Activated CD8-positive, alpha-beta memory T cell treated with anti-CD3 and anti-CD28 coated beads for 1 hour (primary cell): Measurements from ENCODE around the gene CCDC54.
"Not testable (repeated sequence)": the region's sequence is repeated elsewhere in the genome, so short reads cannot be mapped to it uniquely, and the experiment has no call there.

Experiments
- DNase-seq, 2 donors: peaks; one replicate each; pipeline ENCODE4 v3.0.0-alpha.2; 2020; ENCODE audit warnings: low read depth in 1 of 2; ENCODE audit errors: extremely low read depth in 1 of 2

Gene CCDC54

GRCh38 chr3:107377151-107377550 lies at the start of gene CCDC54:
TSS of gene CCDC54 (plus strand) at chr3:107377439. CDS start at chr3:107377588, 149 bp downstream.
- DNase-seq = no peak

DNA sequence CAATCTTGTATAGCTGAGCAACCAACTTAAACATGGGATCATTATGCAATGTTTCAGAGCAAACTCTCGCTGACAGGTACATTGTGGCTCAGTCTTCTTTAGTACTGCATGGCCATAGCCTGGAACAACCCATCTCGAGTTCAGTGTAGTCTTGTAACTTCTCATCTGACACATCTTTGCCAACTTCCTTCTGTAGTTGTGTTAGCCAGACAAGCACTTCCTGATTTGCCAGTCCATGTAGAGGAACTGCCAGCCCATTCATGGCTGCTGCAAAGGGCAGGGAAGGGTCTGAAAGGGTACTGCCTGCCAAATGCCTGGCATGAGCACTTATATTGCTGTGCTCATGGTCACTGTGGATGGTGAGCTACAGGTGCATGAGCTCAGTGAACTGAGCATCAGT lies 49.2 kb upstream of the CCDC54 start:
- DNase-seq = no peak

DNA sequence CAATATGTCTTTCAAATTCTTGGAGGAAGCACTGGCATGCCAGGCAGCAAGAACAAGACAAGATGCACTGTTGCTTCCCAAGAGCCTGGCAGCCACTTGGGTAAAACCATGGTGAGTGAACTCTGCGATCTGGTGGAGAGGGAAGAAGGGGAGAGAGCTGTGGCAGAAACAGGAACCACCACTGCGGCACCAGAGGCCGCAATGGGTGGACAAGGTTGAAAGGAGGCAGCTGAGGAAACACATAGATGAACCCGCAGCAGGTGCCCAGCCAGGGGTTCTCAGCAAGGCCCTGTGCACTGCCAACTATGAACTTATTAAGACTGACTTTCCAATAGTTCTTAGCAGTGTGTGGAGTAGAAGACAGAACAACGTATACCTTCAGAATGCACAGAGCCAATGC lies 48.2 kb upstream of the CCDC54 start:
- no peak for DNase-seq

GRCh38 chr3:107339690-107340089 lies 37.5 kb upstream of the CCDC54 start:
- not testable (repeated sequence) for DNase-seq

DNA sequence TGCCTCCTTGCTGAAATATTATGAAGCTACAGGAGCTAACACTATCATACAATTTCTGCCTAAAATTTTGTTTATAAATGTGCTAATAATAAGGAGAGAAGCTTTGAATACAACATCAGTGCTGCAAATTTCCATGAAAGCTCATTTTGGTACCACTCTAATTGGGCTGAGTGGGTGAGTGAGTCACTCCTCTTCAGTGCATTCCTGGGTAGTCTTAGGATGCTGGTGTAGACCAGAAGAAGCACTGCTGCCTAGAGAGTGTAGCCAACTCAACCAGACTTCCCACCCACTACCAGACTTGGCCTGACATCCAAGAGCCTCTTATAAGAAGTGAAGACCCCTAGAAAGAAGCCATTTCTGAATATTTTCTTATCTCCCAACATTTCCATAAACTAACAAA lies 32.5 kb upstream of the CCDC54 start:
- DNase-seq = no peak

- no peak for DNase-seq
Measured at GRCh38 chr3:107345822-107346405, 31.3 kb upstream of the CCDC54 start.

DNA sequence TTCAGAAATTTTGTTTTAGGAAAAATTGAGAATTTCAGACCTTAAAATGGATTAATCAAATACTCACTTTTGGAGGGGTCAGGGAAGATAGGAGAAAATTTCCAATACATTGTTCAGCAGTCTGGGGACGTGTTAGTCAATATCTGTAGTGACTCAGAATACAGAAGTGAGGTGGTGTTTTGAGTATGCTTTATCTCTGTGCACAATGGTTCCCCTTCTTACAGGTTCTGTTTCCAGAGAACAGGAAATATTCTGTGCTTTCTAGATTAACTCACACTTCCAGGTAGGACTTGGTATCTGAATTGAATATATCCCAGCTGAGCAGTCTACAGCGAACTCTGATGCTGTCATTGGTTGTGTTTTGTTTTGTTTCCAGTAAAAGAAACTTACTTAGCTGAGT lies 30.7 kb upstream of the CCDC54 start:
- no peak for DNase-seq

GRCh38 chr3:107347751-107348150 lies 29.5 kb upstream of the CCDC54 start:
- DNase-seq = no peak

DNA sequence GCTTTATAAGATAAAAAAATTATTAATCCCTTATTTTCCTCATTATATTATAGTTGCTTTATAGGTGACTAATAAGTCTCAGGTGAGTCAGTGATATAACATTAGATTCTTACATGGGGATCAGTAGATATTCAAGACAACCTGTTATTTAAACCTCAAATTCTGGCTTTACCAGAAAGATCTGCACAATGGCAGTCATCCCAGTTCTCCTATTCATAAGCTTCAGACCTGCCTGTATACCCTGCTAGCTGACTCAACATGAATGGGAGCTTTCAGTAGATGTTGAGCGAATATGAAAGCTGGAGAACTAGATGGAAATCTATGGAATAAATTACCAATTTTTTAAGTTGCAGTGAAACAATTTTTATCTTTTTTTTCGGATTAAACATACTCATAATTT lies 20.5 kb upstream of the CCDC54 start:
- no peak for DNase-seq

- DNase-seq = no peak
Measured at GRCh38 chr3:107361633-107362032, 15.6 kb upstream of the CCDC54 start.

DNA sequence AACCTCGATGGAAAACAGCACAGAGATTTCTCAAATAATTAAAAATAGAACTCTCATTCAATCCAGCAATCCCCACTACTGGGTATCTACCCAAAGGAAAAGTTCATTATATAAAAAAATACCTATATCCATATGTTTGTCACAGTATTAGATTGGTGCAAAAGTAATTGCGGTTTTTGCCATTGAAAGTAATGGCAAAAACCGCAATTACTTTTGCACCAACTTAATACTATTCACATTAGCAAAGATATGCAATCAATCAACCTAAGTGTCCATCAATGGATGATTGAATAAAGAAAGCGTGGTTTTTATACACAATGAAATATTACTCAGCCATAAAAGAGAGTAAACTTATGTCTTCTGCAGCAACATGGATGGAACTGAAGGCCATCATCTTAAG lies 12.2 kb upstream of the CCDC54 start:
- DNase-seq = no peak

DNA sequence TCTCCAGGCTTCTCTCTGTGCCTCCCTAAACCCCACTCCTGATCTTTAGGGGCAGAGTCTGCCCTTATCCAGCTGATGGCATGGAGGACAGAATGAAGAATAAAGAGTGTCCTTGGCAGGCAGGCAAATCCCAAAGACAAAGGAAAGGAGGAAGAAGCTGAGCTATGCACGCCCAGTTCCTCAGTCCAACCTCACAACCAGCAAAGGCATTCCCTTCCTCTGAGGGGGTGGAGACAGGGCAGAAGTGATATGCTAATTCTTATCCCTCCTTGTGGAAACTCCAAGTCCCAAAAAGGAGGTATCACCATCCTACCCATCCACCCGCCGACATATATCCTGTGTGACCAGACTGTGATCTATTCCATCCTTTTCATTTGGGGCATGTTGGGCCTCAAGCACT lies 10.5 kb upstream of the CCDC54 start:
- no peak for DNase-seq

GRCh38 chr3:107367353-107367752 lies 9.9 kb upstream of the CCDC54 start:
- DNase-seq = no peak

GRCh38 chr3:107368654-107369398 lies 8.4 kb upstream of the CCDC54 start:
- DNase-seq = no peak

DNA sequence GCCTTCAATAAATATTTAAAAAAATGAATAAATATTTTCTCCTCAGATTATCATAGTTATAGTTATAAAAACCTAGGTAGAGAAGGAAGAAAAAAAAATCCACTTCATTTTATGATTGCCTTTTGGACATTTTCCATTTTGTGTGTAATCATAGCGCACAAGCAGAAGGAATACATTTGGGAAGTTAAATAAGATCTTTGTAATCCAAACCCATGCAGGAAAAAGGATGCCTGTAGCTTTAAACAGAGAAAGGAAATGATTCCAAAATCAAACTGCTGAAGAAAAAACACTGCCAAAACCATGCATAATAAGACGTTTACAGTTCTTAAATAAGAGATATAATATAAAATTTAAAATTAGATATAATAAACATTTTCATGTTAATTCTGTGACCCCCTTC lies 7.4 kb upstream of the CCDC54 start:
- DNase-seq = no peak

- no peak for DNase-seq
Measured at GRCh38 chr3:107370907-107371306, 6.3 kb upstream of the CCDC54 start.

- DNase-seq = no peak
Measured at GRCh38 chr3:107372506-107372905, 4.7 kb upstream of the CCDC54 start.

DNA sequence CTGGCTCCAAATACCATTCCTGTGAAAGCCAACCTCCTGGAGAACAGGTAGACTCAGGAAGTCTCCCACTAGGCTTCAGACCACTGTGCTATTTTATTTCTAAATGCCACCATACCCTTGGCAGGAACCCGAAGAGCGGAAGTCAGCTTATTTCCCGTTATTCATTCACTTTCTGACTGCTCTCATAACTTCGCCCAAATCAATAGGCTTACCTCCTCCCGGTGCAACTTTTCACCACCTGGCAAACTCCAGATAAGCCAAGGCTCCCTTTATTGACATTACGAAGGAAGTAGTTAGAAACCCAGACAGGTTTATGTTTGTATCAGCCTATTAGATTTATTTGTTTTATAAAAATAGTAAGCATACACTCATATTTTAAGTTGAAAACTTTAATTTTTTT lies 3.3 kb upstream of the CCDC54 start:
- no peak for DNase-seq

DNA sequence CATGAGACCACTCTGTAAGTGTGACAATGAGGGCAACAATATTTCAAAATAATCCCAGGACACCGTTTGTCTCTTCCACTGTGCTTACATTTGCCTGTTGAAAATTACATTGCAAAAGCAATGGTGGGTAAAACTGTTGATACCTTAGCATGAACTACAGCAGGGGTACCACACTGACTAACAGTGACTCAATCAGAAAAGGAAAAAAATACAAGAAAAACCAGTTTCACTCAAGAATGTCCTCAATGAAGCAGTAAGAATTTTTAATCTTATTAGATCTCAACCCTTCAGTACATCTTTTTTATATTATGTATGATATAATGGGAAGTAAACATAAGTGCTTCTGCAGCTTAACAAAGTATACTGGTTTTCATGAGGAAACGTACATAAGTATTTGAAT lies 1.6 kb upstream of the CCDC54 start:
- DNase-seq = no peak

- DNase-seq = no peak
Measured at GRCh38 chr3:107382631-107383030, 5.4 kb downstream of the CCDC54 start.

- no peak for DNase-seq
Measured at GRCh38 chr3:107384428-107384827, 7.2 kb downstream of the CCDC54 start.

DNA sequence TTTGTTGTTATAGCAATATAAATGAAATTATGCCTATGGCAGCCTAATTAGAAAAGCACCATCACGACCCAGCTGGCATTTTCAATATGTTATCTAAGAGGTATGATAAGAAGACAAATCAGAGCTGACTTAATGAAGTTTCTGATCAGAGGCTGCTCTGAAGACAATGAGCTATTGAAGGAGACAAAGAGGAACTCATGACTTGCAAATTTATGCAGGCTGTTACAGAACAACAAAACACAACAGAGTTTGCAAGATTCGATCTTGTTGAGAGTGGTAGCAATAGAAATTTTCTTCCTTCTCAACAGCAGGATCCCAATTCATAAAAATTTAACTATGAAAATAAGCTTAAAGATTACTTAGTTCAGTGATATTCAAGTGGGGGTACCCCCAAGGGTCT lies 7.7 kb downstream of the CCDC54 start:
- DNase-seq = no peak

DNA sequence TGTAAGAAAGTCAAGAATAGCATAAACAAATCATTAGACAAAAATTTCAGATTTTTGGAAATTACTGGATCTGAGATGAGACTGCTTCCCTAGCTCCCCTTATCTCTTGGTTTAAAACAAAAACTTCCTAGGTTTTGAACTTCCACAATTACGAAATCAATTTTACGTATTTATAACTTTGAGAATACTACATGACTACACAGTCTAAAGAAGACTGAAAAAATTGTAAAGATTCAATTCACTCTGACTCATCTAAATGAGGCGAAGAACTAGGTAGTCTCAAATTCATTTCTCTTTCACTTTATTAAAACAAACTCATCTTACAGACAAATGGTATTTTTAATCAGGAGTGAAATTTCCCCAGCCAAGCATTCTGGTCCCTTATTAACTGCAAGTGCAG lies 10.3 kb downstream of the CCDC54 start:
- no peak for DNase-seq
